Dermis blood vessel endothelial cell (primary cell): ENCODE data around the gene MRPS31. TPM values are rescaled to one million over a fixed set of nuclear protein-coding genes. Genes with fewer than 3 reads are reported as not detected.
"Not testable (repeated sequence)": the region's sequence is repeated elsewhere in the genome, so short reads cannot be mapped to it uniquely, and the experiment has no call there.

ENCODE experiments used
- DNase-seq: peaks from one replicate; pipeline ENCODE4 v3.0.0; 2010
- total RNA-seq: library from RNA; depleted of rRNA; stranded (reverse); fragments of >200 nt; gene quantifications from 2 replicates; pipeline ENCODE4 v1.2.3, GENCODE V29; 2014

MRPS31 gene
- total RNA-seq, 1 donor from 2014 or later, result 17.0 TPM

DNA sequence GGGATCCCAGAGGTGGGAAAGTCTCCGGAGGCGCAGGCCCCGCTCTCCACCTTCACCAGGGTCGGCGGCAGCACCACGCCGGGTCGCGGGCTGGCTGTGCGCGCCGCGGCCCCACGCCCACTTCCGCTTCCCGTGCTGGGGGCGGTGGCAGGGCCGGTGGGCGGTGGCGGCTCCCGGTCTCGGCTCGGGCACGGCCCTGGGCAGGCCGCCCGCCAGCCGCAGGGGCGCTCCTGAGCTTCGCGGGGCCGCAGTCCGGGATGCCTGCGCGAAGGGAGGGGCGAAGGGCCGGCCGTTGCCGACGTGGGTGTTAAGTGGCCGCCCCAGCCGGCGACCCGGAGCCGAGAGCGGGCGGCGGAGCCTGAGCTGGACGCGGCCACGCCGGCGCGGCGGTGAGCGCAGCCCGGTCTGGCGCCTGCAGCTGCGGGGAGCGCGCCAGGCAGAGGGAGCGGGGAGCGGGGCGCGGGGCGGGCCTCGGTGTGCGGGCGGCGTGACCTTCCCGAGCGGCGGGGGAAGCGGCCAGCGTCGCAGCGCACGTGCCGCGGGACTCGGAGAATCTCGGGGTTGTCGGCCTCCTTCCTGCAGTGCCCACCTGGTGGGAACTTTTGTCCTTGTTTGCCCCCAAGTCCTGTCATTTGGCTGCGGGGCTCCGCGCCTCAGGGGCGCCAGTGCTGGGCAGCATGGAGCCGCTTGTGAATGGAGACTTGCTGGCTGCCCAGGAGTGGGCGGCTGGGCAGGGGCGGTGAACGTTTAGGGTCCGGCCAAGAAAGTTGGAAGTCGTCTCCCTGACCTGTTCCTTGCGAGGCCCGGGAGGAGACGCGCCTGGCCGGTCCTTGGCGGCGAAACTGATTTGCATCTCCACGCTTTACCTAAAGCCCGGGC, 18.5 kb upstream of the MRPS31 start, which contains the start of gene SLC25A15:
Gene SLC25A15 (plus strand): TSS at position 337 of the 879 bp plus-strand sequence. CDS start 3,616 bp downstream, outside the sequence.
- DNase-seq, result peak; percentile 87

DNA sequence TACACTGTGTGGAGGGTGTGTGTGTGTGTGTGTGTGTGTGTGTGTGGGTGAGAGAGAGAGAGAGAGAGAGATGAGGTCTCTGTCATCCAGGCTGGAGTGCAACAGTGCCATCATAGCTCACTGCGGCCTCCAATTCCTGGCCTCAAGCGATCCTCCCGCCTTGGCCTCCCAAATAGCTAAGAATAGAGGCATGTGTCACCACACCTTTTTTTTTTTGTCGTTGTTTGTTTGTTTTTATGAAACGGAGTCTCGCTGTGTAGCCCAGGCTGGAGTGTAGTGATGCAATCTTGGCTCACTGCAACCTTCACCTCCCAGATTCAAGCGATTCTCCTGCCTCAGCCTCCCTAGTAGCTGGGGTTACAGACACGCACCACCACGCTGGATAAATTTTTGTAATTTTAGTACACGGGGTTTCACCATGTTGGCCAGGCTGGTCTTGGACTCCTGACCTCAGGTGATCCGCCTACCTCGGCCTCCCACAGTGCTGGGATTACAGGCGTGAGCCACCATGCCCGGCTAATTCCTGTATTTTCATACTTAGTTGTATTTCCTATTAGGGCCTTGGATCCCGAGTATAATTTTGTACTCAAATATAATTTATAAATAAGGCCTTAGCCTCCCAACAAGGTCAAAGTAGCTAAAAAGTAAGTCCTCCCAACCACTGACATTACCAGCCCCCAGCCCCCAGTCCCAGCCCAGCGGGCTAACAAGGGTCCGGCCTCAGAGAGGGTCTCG, 17.7 kb upstream of the MRPS31 start:
- not testable (repeated sequence) for DNase-seq

DNA sequence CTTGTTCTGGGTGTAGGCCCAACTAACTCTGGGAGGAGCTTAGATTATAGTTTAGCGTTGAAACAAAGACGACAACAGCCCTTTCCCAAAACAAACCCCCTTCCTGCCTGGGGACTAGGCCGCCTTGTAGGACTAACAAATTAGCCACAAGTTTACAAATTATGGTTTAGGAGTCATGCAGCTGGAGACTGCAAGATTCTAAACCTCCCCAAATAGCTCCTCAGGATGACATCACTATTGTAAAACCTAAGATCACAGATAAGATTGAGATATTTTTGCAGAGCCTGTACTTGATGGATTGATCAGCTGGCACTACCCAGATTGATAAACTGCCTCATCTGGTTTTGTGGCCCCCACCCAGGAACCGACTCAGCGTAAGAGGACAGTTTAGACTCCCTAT, 16.1 kb upstream of the MRPS31 start:
- DNase-seq, result no peak

- peak; percentile 30 for DNase-seq
Measured at GRCh38 chr13:40786568-40786996, 15.6 kb upstream of the MRPS31 start.

DNA sequence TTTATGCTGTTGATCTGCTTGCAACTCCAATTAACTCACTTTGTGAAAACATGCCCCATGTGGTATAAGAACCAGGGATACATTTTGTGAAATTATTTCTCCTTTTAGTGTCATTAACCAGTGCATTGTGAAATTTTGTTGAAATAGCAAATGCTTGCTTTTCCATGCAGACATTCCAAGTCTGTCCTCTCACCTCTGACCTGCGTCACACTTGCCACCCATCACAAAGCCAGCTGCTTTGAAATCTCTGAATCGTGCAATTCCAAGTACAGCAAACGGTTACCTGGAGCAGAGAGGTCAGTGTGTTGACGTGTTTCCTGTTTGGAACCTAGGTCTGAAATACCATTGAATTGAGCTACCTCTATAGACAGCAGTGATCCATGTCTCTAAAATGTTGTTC, 13.6 kb upstream of the MRPS31 start:
- no peak for DNase-seq

DNA sequence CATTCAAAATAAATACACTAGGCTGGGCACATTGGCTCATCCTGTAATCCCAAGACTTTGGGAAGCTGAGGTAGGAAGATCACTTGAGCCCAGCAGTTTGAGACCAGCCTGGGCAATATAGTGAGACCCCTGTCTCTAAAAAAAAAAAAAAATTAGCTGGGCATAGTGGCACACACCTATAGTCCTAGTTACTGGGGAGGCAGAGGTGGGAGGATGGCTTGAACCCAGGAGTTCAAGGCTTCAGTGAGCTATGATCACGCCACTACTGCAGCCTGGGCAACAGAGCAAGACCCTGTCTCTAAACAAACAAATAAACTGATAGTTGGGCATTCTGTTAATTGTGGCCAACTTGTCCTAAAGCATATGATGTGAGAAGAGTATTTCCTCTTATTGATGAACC, 12.0 kb upstream of the MRPS31 start:
- DNase-seq, result not testable (repeated sequence)

DNA sequence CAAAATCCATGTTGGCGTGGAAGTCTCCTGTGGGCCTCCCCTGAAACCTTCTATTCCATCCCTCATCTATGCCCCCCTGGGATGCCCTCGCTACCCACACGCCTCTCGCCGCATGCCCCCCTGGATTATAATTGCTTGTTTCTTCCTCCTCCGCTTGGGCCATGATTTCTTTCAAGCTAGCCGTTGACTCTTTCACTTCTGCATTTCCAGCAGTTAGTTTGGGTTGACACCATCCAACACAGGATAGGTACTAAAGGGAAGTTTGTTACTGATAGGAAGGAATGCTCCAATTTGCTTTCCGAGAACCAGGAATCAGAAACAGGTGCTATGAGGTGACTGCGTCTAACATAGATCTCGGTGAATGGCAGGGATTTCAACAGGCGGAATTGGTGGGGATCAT, 10.7 kb upstream of the MRPS31 start:
- DNase-seq, result no peak

DNA sequence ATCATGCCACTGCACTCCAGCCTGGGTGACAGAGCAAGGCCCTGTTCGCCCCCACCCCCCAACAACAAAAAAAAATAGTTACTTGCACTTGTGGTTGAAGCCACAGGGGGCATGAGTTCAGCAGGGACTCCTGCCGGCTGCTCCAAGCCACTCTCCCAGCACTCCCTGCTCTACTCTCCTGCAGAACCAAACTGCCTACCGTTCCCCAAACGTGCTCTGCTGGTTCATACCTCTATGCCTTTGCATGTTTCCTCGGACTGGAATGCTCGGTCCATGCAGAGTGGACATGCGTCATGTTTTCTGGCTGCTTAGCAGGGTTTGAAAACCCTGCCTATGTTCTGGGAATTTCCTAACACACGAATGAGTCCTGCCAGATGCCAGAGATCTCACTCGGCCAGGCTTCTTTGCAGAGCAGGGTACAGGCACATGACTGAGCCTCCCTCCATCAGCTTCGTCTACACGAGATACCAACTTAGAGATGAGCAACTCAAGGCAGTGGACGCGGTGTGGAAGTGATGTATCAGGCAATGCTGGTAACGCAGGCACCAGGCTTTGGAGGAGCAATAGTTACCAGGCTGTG, 9.9 kb upstream of the MRPS31 start:
- no peak for DNase-seq

GRCh38 chr13:40779796-40780285, 8.9 kb upstream of the MRPS31 start:
- DNase-seq, result no peak

DNA sequence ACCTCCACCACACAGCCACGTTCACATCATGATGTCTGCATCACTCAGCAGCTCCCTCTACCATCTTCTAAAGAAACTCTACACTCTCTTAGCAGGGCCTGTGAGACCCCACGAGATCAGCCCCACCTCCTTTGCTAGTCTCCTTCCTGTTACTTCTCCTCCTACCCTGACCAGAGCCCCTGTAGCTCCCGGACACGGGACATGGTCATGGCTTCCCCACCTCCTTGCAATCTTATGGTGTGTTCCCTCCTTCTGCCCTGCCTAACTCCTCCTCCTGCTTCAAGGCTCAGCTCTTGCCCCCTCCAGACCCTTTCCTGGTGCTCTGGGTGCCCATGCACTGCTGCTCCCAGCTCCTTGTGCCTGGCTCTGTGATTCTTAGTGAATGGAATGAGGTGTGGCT, 8.1 kb upstream of the MRPS31 start:
- DNase-seq, result no peak

DNA sequence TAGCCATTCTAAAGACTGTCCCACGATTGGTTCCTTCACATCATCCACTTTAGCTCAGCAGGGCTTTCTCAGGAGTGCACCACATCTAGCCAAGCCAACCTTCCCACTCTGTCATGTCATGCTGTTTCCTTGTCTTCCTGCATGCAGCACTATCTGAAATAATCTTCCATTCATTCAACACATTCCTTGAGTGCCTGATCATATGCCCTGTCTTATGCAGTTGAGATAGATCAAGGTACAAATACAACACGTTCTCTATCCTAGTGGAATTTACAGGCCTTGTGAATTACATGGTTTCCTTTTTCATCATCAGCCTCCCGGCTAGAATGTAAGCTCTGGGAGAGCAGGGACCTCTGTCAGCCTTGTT, 6.8 kb upstream of the MRPS31 start:
- DNase-seq, result no peak

- peak; percentile 75 for DNase-seq
Measured at GRCh38 chr13:40777166-40777808, 6.3 kb upstream of the MRPS31 start.

DNA sequence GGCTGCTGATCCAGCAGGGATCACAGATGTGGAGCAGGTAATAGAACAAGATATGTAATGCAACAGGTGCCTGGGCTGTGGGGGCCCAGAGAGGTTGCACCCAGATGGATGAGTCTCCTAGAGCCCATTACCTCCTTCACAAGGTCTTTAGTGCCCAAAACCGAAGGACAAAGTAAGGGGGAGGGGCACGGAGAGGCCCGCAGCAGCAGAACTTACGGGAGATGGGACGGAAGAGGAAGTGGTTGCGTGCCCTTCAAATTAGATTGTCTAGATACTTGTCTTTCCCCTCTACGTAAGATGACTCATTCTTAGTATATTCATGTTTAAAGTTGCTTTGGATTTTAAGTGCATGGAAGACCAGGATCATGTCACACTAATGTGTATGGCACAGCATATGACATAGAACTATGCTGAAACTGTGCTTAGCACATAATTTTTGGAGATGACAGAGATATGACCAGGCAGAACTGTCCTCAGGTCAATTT, 5.7 kb upstream of the MRPS31 start:
- DNase-seq, result peak; percentile 39

GRCh38 chr13:40776232-40776631, 5.2 kb upstream of the MRPS31 start:
- no peak for DNase-seq

DNA sequence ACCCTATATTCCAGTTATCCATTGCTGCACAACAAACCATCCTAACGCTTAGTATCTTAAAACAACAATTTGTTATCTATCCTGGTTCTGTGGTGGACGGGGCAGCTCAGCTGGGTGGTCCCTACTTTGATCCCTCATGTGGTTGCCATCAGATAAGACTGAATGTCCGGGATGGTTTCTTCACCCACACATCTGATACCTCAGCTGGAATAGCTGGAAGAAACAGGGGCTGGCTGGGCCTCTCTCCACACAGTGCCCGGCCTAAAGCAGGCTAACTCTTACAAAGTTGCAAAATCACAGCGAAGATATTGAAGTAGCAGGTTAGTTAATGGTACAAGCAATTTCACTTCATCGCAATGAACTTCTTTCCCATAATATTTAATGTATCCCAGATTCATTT, 3.7 kb upstream of the MRPS31 start:
- no peak for DNase-seq

DNA sequence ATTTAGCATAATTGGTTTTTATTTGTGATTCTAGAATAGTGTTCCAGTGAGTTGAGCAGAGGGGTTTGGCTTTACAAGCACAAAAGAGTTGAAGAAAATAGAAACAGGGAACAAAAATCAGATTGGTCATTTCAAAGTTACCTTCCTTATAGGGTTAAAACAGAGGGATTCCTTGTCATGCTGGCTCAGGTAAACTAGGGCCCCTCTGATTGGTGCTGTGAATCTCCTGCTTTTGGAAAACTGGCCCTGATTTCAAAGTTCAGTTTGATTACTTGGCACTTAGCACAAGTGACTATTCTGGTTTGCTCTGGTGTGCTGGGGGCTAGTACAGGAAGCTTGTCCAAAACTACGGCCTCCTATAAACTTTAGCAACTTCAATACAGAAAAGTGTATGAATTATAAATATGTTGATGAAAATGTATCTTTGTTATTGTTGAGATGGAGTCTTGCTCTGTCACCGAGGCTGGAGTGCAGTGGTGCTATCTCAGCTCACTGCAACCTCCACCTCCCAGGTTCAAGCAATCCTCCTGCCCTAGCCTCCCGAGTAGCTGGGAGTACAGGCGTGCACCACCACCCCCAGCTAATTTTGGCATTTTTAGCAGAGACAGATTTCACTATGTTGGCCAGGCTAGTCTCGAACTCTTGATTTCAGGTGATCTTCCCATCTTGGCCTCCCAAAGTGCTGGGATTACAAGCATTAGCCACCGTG, 1.9 kb upstream of the MRPS31 start:
- DNase-seq, result no peak

DNA sequence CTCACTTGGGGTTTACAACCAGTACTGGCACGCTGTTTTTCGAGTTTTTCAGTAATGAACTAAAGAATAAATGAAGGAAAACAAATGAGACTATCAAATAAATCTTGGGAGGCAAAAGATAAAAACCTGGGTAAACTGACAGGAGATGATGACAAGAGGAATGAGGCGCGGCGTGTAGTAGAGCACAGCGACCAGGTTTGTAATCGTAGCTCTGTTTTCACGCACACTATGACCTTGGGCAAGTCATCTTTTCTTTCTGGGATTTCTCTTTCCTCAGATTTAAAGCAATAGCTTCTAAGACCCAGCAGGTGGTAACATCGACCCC, 419 bp downstream of the MRPS31 start:
- DNase-seq, result no peak

- no peak for DNase-seq
Measured at GRCh38 chr13:40769970-40770369, 1.0 kb downstream of the MRPS31 start.

- DNase-seq, result no peak
Measured at GRCh38 chr13:40765602-40766001, 5.4 kb downstream of the MRPS31 start.

DNA sequence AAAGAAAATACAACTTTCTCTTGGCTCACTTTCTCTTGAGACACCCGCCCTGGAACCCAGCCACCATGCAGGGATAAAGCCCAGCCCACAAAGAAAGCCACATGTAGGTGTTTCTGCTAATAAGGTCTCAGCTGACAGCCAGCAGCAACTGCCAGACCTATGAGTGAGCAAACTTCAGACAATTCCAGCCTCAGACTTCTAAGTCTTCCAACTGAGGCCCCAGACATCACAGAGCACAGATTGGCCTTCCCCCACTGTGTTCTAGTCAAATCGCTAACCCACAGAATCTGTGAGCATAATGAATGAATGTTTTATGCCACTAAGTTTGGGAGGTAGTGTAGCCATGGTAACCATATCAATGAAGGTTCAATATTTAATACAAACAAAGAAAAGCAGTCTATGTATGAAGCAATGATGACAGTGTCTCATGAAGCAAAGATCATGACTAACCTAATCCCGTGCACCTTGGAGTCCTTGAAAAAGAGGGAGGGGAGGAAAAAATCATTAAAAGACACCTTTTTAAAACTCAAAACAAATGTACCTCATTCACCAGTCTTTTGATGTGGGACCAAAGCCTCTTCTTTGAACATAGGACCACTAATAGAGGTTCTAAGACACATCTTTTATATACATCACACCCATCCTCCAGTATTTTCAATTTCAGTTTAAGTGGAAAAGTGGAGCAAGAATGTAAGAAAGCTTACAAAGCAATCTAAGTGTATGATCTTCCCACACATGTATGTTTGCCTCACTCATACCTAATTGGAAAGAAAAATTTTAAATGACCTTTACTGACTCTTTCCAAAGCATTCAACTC, 6.2 kb downstream of the MRPS31 start:
- DNase-seq, result no peak

DNA sequence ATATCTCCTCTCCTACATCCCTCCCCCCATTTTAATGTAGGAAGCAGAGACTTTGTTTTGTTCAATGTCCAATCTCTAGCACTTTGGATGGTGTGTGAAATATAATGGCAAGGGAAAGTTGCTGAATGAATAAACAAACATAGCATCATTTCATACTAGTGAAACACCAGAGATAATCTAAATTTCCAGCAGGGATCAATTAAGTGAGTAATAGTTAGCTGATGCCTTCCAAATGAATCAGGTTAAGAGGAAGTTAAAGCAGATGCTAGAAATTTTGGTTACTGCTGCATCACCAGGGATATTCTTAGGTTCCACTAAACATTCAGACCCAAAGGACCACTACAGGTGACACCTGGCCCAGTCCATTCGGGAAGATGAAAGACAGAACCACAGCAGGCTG, 8.1 kb downstream of the MRPS31 start:
- DNase-seq, result no peak
